HEK293 (cell line): Measurements from ENCODE around the gene APC2.

Experiments used
- CTCF ChIA-PET: fragments of 350-600 bp; formaldehyde crosslinking; extraction: SDS; loops from one replicate; lab custom pipeline; 2021; ENCODE audit warnings: antibody characterized with exemption; lab: Yijun Ruan, JAX
- POLR2A ChIA-PET: fragments of 300-600 bp; formaldehyde crosslinking; extraction: SDS; loops from one replicate; lab custom pipeline; 2020; ENCODE audit warnings: antibody characterized with exemption, inconsistent platforms; lab: Yijun Ruan, JAX
- H3K27ac ChIP-seq: fragments of 200-500 bp; sonication (Bioruptor generic); 2 replicates; pipeline ENCODE4 v1.5.1; 2014; ENCODE audit warnings: low read depth, low read length, control low read depth, inconsistent platforms; ENCODE audit errors: extremely low read depth
- H3K36me3 ChIP-seq, 2 experiments: fragments of 200-500 bp in 1 of 2; sonication (Bioruptor generic) in 1 of 2; 1 replicate in 1 of 2; 2 replicates in 1 of 2; pipeline ENCODE4 v1.5.1; 2014 to 2017; ENCODE audit warnings: inconsistent platforms in 2 of 2, low read length in 2 of 2; ENCODE audit not compliant: control insufficient read depth in 2 of 2, insufficient read depth in 1 of 2
- H3K4me1 ChIP-seq: fragments of 200-500 bp; sonication (Bioruptor generic); 2 replicates; pipeline ENCODE4 v1.5.1; 2014; ENCODE audit warnings: mild to moderate bottlenecking, low read length, inconsistent platforms; ENCODE audit not compliant: control insufficient read depth, insufficient read depth
- H3K4me3 ChIP-seq: 2 replicates; pipeline ENCODE4 v1.5.1; 2011; ENCODE audit warnings: low read depth, mild to moderate bottlenecking, control low read depth, low read length, moderate library complexity
- H3K9me3 ChIP-seq: fragments of 200-500 bp; sonication (Bioruptor generic); 2 replicates; pipeline ENCODE4 v1.5.1; 2014; ENCODE audit warnings: low read depth, low read length, inconsistent platforms; ENCODE audit not compliant: control insufficient read depth, insufficient read depth
- FEZF1 ChIP-seq: fragments of 450-650 bp; formaldehyde crosslinking; IDR thresholded peaks from 2 replicates; pipeline ENCODE4 v1.5.1; 2016; ENCODE audit warnings: missing biosample characterization, missing genetic modification characterization
- GLIS1 ChIP-seq: fragments of 450-650 bp; formaldehyde crosslinking; IDR thresholded peaks from 2 replicates; pipeline ENCODE4 v1.5.1; 2016; ENCODE audit warnings: missing biosample characterization, missing genetic modification characterization
- GLIS2 ChIP-seq: fragments of 450-650 bp; formaldehyde crosslinking; IDR thresholded peaks from 2 replicates; pipeline ENCODE4 v1.5.1; 2016; ENCODE audit warnings: missing biosample characterization, missing genetic modification characterization
- SP7 ChIP-seq: fragments of 450-650 bp; formaldehyde crosslinking; IDR thresholded peaks from 2 replicates; pipeline ENCODE4 v1.5.1; 2016; ENCODE audit warnings: missing biosample characterization, missing genetic modification characterization
- ZBTB1 ChIP-seq: fragments of 450-650 bp; formaldehyde crosslinking; IDR thresholded peaks from 2 replicates; pipeline ENCODE4 v1.5.1; 2016; ENCODE audit warnings: missing biosample characterization, missing genetic modification characterization
- ZBTB26 ChIP-seq: fragments of 450-650 bp; formaldehyde crosslinking; optimal IDR thresholded peaks from 2 replicates; pipeline ENCODE3; 2016; ENCODE audit warnings: missing biosample characterization, mild to moderate bottlenecking, missing genetic modification characterization
- ZFHX2 ChIP-seq: fragments of 450-650 bp; formaldehyde crosslinking; conservative IDR thresholded peaks from 2 replicates; pipeline ENCODE4 v1.5.1; 2016; ENCODE audit warnings: missing biosample characterization, missing genetic modification characterization
- ZNF132 ChIP-seq: fragments of 450-650 bp; formaldehyde crosslinking; IDR thresholded peaks from 2 replicates; pipeline ENCODE4 v1.5.1; 2017; ENCODE audit warnings: missing biosample characterization, missing genetic modification characterization, borderline replicate concordance
- ZNF175 ChIP-seq: fragments of 450-650 bp; formaldehyde crosslinking; IDR thresholded peaks from 2 replicates; pipeline ENCODE4 v1.5.1; 2016; ENCODE audit warnings: missing biosample characterization, missing genetic modification characterization
- ZNF214 ChIP-seq: fragments of 450-650 bp; formaldehyde crosslinking; IDR thresholded peaks from 2 replicates; pipeline ENCODE4 v1.5.1; 2017; ENCODE audit warnings: missing biosample characterization, mild to moderate bottlenecking, missing genetic modification characterization, borderline replicate concordance
- ZNF341 ChIP-seq: fragments of 450-650 bp; formaldehyde crosslinking; IDR thresholded peaks from 2 replicates; pipeline ENCODE4; 2016; ENCODE audit warnings: low read depth, missing biosample characterization, missing genetic modification characterization
- ZNF433 ChIP-seq: fragments of 450-650 bp; formaldehyde crosslinking; IDR thresholded peaks from 2 replicates; pipeline ENCODE4 v1.5.1; 2016; ENCODE audit warnings: missing biosample characterization, missing genetic modification characterization, low read depth
- ZNF549 ChIP-seq: fragments of 450-650 bp; IDR thresholded peaks from 2 replicates; pipeline ENCODE4 v1.5.1; 2018; ENCODE audit warnings: missing biosample characterization, missing genetic modification characterization, mild to moderate bottlenecking, inconsistent platforms, moderate library complexity
- ZNF561 ChIP-seq: fragments of 450-650 bp; IDR thresholded peaks from 2 replicates; pipeline ENCODE4 v1.5.1; 2018; ENCODE audit warnings: missing biosample characterization, missing genetic modification characterization, borderline replicate concordance
- ZNF610 ChIP-seq: fragments of 450-650 bp; formaldehyde crosslinking; IDR thresholded peaks from 2 replicates; pipeline ENCODE4 v1.5.1; 2016; ENCODE audit warnings: missing biosample characterization, missing genetic modification characterization, borderline replicate concordance
- ZNF623 ChIP-seq: fragments of 450-650 bp; formaldehyde crosslinking; IDR thresholded peaks from 2 replicates; pipeline ENCODE4 v1.5.1; 2016; ENCODE audit warnings: missing biosample characterization, missing genetic modification characterization
- ZNF660 ChIP-seq: fragments of 450-650 bp; IDR thresholded peaks from 2 replicates; pipeline ENCODE4 v1.5.1; 2018; ENCODE audit warnings: missing biosample characterization, mild to moderate bottlenecking, missing genetic modification characterization
- ZNF677 ChIP-seq: fragments of 450-650 bp; IDR thresholded peaks from 2 replicates; pipeline ENCODE4 v1.5.0; 2018; ENCODE audit warnings: missing biosample characterization, mild to moderate bottlenecking, missing genetic modification characterization, moderate library complexity
- ZNF692 ChIP-seq: fragments of 450-650 bp; formaldehyde crosslinking; IDR thresholded peaks from 2 replicates; pipeline ENCODE4 v1.5.1; 2016; ENCODE audit warnings: missing biosample characterization, missing genetic modification characterization
- ZNF777 ChIP-seq: fragments of 450-650 bp; formaldehyde crosslinking; IDR thresholded peaks from 2 replicates; pipeline ENCODE4 v1.5.1; 2017; ENCODE audit warnings: missing biosample characterization, missing genetic modification characterization, borderline replicate concordance
- ZNF785 ChIP-seq: fragments of 450-650 bp; formaldehyde crosslinking; IDR thresholded peaks from 2 replicates; pipeline ENCODE4 v1.5.1; 2016; ENCODE audit warnings: missing biosample characterization, missing genetic modification characterization
- TF ChIP-seq, protein P1 (sequence below): fragments of 450-650 bp; IDR thresholded peaks from 2 replicates; pipeline ENCODE4 v1.5.1; 2018; ENCODE audit warnings: missing biosample characterization, mild to moderate bottlenecking, missing genetic modification characterization
- TF ChIP-seq, protein P2 (sequence below): fragments of 450-650 bp; formaldehyde crosslinking; IDR thresholded peaks from 2 replicates; pipeline ENCODE4 v1.5.1; 2016; ENCODE audit warnings: missing biosample characterization, missing genetic modification characterization

APC2 gene

DNA sequence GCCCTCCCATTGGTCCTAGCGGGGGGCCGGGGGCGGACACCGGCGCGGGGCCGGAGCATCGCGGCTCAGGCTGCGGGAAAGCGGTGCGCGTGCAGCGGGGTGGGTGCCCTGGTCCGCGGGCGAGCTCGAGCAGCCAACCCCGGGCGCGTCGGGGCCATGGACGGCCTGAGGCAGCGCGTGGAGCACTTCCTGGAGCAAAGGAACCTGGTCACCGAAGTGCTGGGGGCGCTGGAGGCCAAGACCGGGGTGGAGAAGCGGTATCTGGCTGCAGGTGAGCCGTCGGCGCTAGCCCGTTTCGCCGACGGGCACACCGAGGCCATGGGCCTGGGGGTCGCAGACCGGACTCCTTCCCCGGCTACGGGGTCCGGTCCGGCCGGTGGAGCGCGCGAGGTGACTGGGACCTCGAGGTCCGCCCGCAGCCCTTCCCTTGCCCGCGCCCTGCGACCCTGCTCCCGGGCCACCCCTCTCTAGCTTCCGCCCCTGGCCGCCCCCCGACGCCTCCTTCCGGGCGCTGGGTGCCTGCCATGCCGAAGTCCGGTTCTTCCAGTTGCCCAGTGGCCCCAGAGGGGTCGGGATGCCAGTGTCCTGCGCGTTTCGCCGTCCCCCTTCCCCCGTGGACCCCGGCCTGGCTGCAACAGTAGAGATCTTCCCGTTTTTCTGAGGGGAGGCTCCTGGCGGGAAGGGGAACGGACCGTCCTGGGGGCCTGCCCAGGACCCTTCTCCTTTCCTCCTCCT lies 41.4 kb downstream of the APC2 start, which contains the start of gene REEP6:
REEP6 (plus strand) TSS at position 68 of the 735 bp plus-strand sequence; CDS start at position 157, 89 bp downstream.
- ChIA-PET CTCF (interaction anchor here (1.2 to 1.4 kb wide), 2 partner anchors 11 to 23 kb away, joined by 3 to 11 read pairs; no protein-coding TSS in a partner anchor), POLR2A (interaction anchor here (0.6 to 1.5 kb wide), 11 partner anchors 10 to 344 kb away, joined by 3 to 7 read pairs (median 4); no protein-coding TSS in a partner anchor)
- Histone ChIP-seq H3K27ac (peak within 1 kb of the TSS; percentile 34; the same call in 1 of the 2 replicates), H3K36me3 (no peaks in the 10 kb centered on the region), H3K4me3 (peak within 1 kb of the TSS; percentile 46), H3K9me3 (no peaks in the 10 kb centered on the region), H3K4me1 (peaks cover 5% of the 10 kb centered on the region)
- 0 out of 2 replicates have a peak, but pooled peaks have one; percentile 32 for TF ChIP-seq ZBTB1 (tag by site-specific recombination)
- TF ChIP-seq ZNF660 (tag by site-specific recombination) = 0 out of 2 replicates have a peak, but pooled peaks have one; percentile 28
- TF ChIP-seq ZNF777 = 0 out of 2 replicates have a peak, but pooled peaks have one; percentile 33
- 0 out of 2 replicates have a peak, but pooled peaks have one; percentile 42 for TF ChIP-seq ZNF677 (tag by site-specific recombination)
- TF ChIP-seq ZNF132 = no peak
- peak; percentile 55 for TF ChIP-seq ZFHX2
- TF ChIP-seq SP7 (tag by site-specific recombination) = 0 out of 2 replicates have a peak, but pooled peaks have one; percentile 22
- TF ChIP-seq ZNF610 (tag by site-specific recombination) = no peak
- TF ChIP-seq, protein P1, sequence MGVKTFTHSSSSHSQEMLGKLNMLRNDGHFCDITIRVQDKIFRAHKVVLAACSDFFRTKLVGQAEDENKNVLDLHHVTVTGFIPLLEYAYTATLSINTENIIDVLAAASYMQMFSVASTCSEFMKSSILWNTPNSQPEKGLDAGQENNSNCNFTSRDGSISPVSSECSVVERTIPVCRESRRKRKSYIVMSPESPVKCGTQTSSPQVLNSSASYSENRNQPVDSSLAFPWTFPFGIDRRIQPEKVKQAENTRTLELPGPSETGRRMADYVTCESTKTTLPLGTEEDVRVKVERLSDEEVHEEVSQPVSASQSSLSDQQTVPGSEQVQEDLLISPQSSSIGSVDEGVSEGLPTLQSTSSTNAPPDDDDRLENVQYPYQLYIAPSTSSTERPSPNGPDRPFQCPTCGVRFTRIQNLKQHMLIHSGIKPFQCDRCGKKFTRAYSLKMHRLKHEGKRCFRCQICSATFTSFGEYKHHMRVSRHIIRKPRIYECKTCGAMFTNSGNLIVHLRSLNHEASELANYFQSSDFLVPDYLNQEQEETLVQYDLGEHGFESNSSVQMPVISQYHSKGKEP (tag by site-specific recombination) = no peak
- TF ChIP-seq ZNF561 = 0 out of 2 replicates have a peak, but pooled peaks have one; percentile 70
- TF ChIP-seq ZNF785 = 0 out of 2 replicates have a peak, but pooled peaks have one; percentile 17
- TF ChIP-seq GLIS1 (tag by site-specific recombination) = peak; percentile 80; the same call in 1 of the 2 replicates
- TF ChIP-seq ZNF692 (tag by site-specific recombination) = peak; percentile 12; the same call in 1 of the 2 replicates
- peak; percentile 76 for TF ChIP-seq ZBTB26

DNA sequence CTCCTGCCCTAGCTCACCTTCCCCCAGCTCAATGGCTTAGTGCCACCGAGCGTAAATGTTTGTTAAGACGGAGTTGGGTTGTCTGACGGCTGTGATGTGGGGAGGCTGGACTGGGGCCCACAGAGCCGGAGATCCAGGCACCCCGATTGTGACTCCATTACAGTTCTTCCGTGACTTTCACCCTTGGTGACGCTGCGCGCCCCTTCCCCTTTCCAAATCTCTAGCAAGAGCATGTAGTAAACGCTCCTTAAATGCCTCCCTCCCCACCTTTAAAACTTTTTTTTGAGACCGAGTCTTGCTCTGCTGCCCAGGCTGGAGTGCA lies 41.9 kb downstream of the APC2 start:
- H3K4me1 ChIP-seq = peaks cover 5% of the 10 kb centered on the region
- no peak overlapping the region for H3K27ac ChIP-seq
- no peak overlapping the region for H3K4me3 ChIP-seq
- POLR2A ChIA-PET = interaction anchor here (1.5 kb wide), 1 partner anchor 36 kb away, joined by 6 read pairs; no protein-coding TSS in a partner anchor
- CTCF ChIA-PET = interaction anchor here (1.4 kb wide), 1 partner anchor 11 kb away, joined by 11 read pairs; no protein-coding TSS in a partner anchor
- no peaks in the 10 kb centered on the region for H3K36me3 ChIP-seq
- no peak for TF ChIP-seq ZNF433
- no peak for TF ChIP-seq ZNF214 (tag by site-specific recombination)
- TF ChIP-seq ZNF549 (tag by site-specific recombination) = no peak
- TF ChIP-seq GLIS2 (tag by site-specific recombination) = no peak
- TF ChIP-seq ZNF623 (tag by site-specific recombination) = no peak
- no peak for TF ChIP-seq FEZF1 (tag by site-specific recombination)
- TF ChIP-seq ZNF341 (tag by site-specific recombination) = no peak
- TF ChIP-seq ZNF175 = no peak
- TF ChIP-seq, protein P2, sequence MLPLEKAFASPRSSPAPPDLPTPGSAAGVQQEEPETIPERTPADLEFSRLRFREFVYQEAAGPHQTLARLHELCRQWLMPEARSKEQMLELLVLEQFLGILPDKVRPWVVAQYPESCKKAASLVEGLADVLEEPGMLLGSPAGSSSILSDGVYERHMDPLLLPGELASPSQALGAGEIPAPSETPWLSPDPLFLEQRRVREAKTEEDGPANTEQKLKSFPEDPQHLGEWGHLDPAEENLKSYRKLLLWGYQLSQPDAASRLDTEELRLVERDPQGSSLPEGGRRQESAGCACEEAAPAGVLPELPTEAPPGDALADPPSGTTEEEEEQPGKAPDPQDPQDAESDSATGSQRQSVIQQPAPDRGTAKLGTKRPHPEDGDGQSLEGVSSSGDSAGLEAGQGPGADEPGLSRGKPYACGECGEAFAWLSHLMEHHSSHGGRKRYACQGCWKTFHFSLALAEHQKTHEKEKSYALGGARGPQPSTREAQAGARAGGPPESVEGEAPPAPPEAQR (tag by site-specific recombination) = no peak
- TF ChIP-seq, all 188 proteins: peak for 0
- H3K9me3 ChIP-seq = no peaks in the 10 kb centered on the region
